HepG2 (cell line): ENCODE data around the gene SCN9A. TPM values are rescaled to one million over a fixed set of nuclear protein-coding genes. Genes with fewer than 3 reads are reported as not detected.

ENCODE experiments used
- CENPBD1 ChIP-seq: sonication (generic); formaldehyde crosslinking; IDR thresholded peaks from 2 replicates; pipeline ENCODE4 v1.8.0; 2022; ENCODE audit warnings: missing genetic modification reagents, low read depth, mild to moderate bottlenecking, borderline replicate concordance
- ELF4 ChIP-seq: sonication (generic); formaldehyde crosslinking; IDR thresholded peaks from 2 replicates; pipeline ENCODE4 v1.5.0; 2020; ENCODE audit warnings: missing genetic modification reagents, mild to moderate bottlenecking, moderate library complexity, borderline replicate concordance
- EP300 ChIP-seq, 3 experiments: sonication (generic) in 1 of 3; formaldehyde crosslinking in 1 of 3; IDR thresholded peaks; 2 replicates each; pipeline versions ENCODE4 v1.5.1 to v1.6.1; 2011 to 2020; ENCODE audit warnings: low read depth in 2 of 3, low read length in 2 of 3, borderline replicate concordance in 1 of 3, improper control_type of control experiment in 1 of 3, mild to moderate bottlenecking in 1 of 3, missing genetic modification reagents in 1 of 3, moderate library complexity in 1 of 3
- GATAD2A ChIP-seq: IDR thresholded peaks from 2 replicates; pipeline ENCODE4 v1.6.1; 2016
- KLF9 ChIP-seq: IDR thresholded peaks from 2 replicates; pipeline ENCODE4 v1.6.1; 2016; ENCODE audit warnings: low read depth
- PRDM15 ChIP-seq: sonication (generic); formaldehyde crosslinking; IDR thresholded peaks from 2 replicates; pipeline ENCODE4 v1.4.0; 2020; ENCODE audit warnings: missing genetic modification reagents
- RBAK ChIP-seq: sonication (generic); formaldehyde crosslinking; IDR thresholded peaks from 2 replicates; pipeline ENCODE4 v1.5.1; 2020; ENCODE audit warnings: mild to moderate bottlenecking, missing genetic modification reagents
- ZKSCAN1 ChIP-seq: fragments of 150-350 bp; IDR thresholded peaks from 2 replicates; pipeline ENCODE4 v1.6.1; 2014; ENCODE audit warnings: low read length
- ZNF17 ChIP-seq: sonication (generic); formaldehyde crosslinking; IDR thresholded peaks from 2 replicates; pipeline ENCODE4 v1.5.0; 2020; ENCODE audit warnings: mild to moderate bottlenecking, missing genetic modification reagents
- ZNF318 ChIP-seq: sonication (generic); formaldehyde crosslinking; IDR thresholded peaks from 2 replicates; pipeline ENCODE4 v1.4.0; 2020; ENCODE audit warnings: mild to moderate bottlenecking, missing genetic modification reagents
- ZNF619 ChIP-seq: sonication (generic); formaldehyde crosslinking; IDR thresholded peaks from 2 replicates; pipeline ENCODE4 v1.4.0; 2020; ENCODE audit warnings: mild to moderate bottlenecking, missing genetic modification reagents
- polyA plus RNA-seq, 8 experiments: library from polyadenylated mRNA; depleted of rRNA in 3 of 8; stranded (reverse) in 7 of 8; unstranded in 1 of 8; fragments of >200 nt; fragmentation: Illumina TruSeq in 4 of 8; extraction: Trizol in 4 of 8; gene quantifications; 2 replicates each; pipeline versions ENCODE4 v1.2.1 to v1.2.3, GENCODE V29; 2011 to 2016; ENCODE audit warnings: low read depth in 4 of 8, missing spikeins in 1 of 8, mixed read lengths in 1 of 8; ENCODE audit not compliant: insufficient read depth in 1 of 8
- total RNA-seq, 5 experiments: library from RNA; depleted of rRNA; stranded (reverse); fragments of >200 nt; fragmentation: Illumina TruSeq; extraction: Trizol; gene quantifications; 2 replicates each; pipeline ENCODE4 v1.2.3, GENCODE V29; 2016; ENCODE audit warnings: low read depth in 1 of 5
- TF ChIP-seq, protein P1 (sequence below): sonication (generic); formaldehyde crosslinking; IDR thresholded peaks from 2 replicates; pipeline ENCODE4 v1.5.0; 2020; ENCODE audit warnings: missing genetic modification reagents
- TF ChIP-seq, protein P2 (sequence below): IDR thresholded peaks from 2 replicates; pipeline ENCODE4 v1.6.1; 2016; ENCODE audit warnings: missing genetic modification reagents, missing compliant biosample characterization

Gene SCN9A
- total and polyA plus RNA-seq, 2 of the 13 experiments (the other 11 are each of a cell fraction or from before 2014, with no cell fraction given): 15.3 to 24.3 TPM

GRCh38 chr2:166361351-166362153, 14.2 kb downstream of the SCN9A start (continued):
- TF ChIP-seq PRDM15 (CRISPR knock-in tag): no peak
- TF ChIP-seq, protein P1, sequence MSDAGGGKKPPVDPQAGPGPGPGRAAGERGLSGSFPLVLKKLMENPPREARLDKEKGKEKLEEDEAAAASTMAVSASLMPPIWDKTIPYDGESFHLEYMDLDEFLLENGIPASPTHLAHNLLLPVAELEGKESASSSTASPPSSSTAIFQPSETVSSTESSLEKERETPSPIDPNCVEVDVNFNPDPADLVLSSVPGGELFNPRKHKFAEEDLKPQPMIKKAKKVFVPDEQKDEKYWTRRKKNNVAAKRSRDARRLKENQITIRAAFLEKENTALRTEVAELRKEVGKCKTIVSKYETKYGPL (CRISPR knock-in tag): no peak
- TF ChIP-seq ZNF318 (CRISPR knock-in tag): no peak
- no peak for TF ChIP-seq ELF4 (CRISPR knock-in tag)
- TF ChIP-seq ZNF619 (CRISPR knock-in tag): no peak
- peak; percentile 77 for TF ChIP-seq GATAD2A (CRISPR knock-in tag)
- no peak for TF ChIP-seq KLF9 (CRISPR knock-in tag)
- peak in 1 of 2 experiments; percentile 45; a peak in 2 of 4 replicates for TF ChIP-seq EP300 (IDR thresholded peaks at IDR 0.05; ENCODE audit: low read depth in 2 of 2, low read length in 2 of 2)
- TF ChIP-seq EP300 (CRISPR knock-in tag; IDR thresholded peaks at IDR 0.05; ENCODE audit: borderline replicate concordance): no peak
- no peak for TF ChIP-seq ZKSCAN1
- TF ChIP-seq ZNF17 (CRISPR knock-in tag): no peak
- TF ChIP-seq, protein P2, sequence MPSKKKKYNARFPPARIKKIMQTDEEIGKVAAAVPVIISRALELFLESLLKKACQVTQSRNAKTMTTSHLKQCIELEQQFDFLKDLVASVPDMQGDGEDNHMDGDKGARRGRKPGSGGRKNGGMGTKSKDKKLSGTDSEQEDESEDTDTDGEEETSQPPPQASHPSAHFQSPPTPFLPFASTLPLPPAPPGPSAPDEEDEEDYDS (CRISPR knock-in tag): 0 out of 2 replicates have a peak, but pooled peaks have one; percentile 43
- TF ChIP-seq CENPBD1 (CRISPR knock-in tag): no peak
- no peak for TF ChIP-seq RBAK
